SKM-1 (cell line): ENCODE measurements around the gene FEZF2.

ENCODE experiments used
- DNase-seq: peaks from one replicate; lab custom pipeline; 2025; ENCODE audit not compliant: unreplicated experiment; lab: John Stamatoyannopoulos, UW

Gene FEZF2

GRCh38 chr3:62332835-62333244 lies 40.5 kb downstream of the FEZF2 start:
- DNase-seq: no peak

- no peak for DNase-seq
These were observed 41.3 kb downstream of the FEZF2 start for GRCh38 chr3:62332017-62332416.

- DNase-seq: no peak
These were observed 43.4 kb downstream of the FEZF2 start for GRCh38 chr3:62329971-62330370.

- DNase-seq: no peak
These were observed 47.5 kb downstream of the FEZF2 start for GRCh38 chr3:62325896-62326295.

- no peak for DNase-seq
These were observed 50.1 kb downstream of the FEZF2 start for GRCh38 chr3:62323241-62323640.
